NT2/D1 (cell line): ENCODE results near the gene DLK1.

ENCODE experiments used
- DNase-seq: peaks from one replicate; pipeline ENCODE4 v3.0.0-alpha.2; 2011; ENCODE audit warnings: low read depth, low spot score
- H3K27me3 ChIP-seq: 2 replicates; pipeline ENCODE4 v1.6.0; 2011; ENCODE audit warnings: mild to moderate bottlenecking; ENCODE audit not compliant: insufficient read length, insufficient read depth
- H3K36me3 ChIP-seq: 2 replicates; pipeline ENCODE4 v1.6.1; 2011; ENCODE audit warnings: mild to moderate bottlenecking, low read length, mixed read lengths; ENCODE audit not compliant: insufficient read depth, insufficient read length
- H3K4me1 ChIP-seq: 2 replicates; pipeline ENCODE4 v1.5.1; 2011; ENCODE audit not compliant: insufficient read depth, insufficient read length
- H3K4me3 ChIP-seq: 2 replicates; pipeline ENCODE4 v1.5.1; 2011; ENCODE audit warnings: low read depth; ENCODE audit not compliant: insufficient read length
- H3K9ac ChIP-seq: 2 replicates; pipeline ENCODE4 v1.6.0; 2011; ENCODE audit warnings: low read depth; ENCODE audit not compliant: insufficient read length
- H3K9me3 ChIP-seq: 2 replicates; pipeline ENCODE4 v1.5.1; 2011; ENCODE audit warnings: mild to moderate bottlenecking, low read length; ENCODE audit not compliant: insufficient read depth
- SUZ12 ChIP-seq: IDR thresholded peaks from 2 replicates; pipeline ENCODE4 v1.6.1; 2011; ENCODE audit not compliant: insufficient read length, insufficient read depth; ENCODE audit errors: extremely low read depth
- YY1 ChIP-seq: IDR thresholded peaks from 2 replicates; pipeline ENCODE4 v1.6.1; 2011; ENCODE audit not compliant: insufficient read length, insufficient read depth
- ZNF274 ChIP-seq: IDR thresholded peaks from 2 replicates; pipeline ENCODE4 v1.6.1; 2011; ENCODE audit warnings: mild to moderate bottlenecking, low read depth, low read length

The DLK1 gene

DNA sequence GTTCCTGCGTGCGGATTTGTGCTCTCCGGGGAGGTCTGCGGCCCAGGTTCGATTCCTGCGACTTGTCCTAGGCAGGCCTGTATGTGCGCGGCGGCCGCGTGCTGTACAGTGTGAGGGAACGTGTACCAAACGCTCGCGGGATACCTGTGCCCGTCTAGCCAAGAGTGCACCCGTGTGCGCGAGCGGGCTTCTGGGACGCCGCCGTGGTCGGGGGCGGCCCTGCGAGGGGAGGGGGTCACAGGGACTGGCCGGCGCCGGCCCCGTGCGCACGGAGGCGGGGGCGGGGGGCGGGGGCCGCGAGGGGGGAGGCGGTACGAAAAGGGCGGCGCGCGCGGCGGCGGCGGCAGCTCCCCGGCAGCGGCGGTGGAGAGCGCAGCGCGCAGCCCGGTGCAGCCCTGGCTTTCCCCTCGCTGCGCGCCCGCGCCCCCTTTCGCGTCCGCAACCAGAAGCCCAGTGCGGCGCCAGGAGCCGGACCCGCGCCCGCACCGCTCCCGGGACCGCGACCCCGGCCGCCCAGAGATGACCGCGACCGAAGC is at the start of gene DLK1:
DLK1 (plus strand) TSS at position 343 of the 536 bp plus-strand sequence; CDS start at position 520, 177 bp downstream.
- no peaks in the 10 kb centered on the region for H3K9me3 ChIP-seq
- H3K9ac ChIP-seq: peak within 1 kb of the TSS; percentile 68
- no peaks in the 10 kb centered on the region for H3K36me3 ChIP-seq
- peaks cover 32% of the 10 kb centered on the region for H3K27me3 ChIP-seq
- no peak for DNase-seq
- TF ChIP-seq SUZ12: no peak
- TF ChIP-seq YY1: no peak
- no peak for TF ChIP-seq ZNF274
- peaks cover 22% of the 10 kb centered on the region for H3K4me1 ChIP-seq
- peak within 1 kb of the TSS; percentile 46 for H3K4me3 ChIP-seq

DNA sequence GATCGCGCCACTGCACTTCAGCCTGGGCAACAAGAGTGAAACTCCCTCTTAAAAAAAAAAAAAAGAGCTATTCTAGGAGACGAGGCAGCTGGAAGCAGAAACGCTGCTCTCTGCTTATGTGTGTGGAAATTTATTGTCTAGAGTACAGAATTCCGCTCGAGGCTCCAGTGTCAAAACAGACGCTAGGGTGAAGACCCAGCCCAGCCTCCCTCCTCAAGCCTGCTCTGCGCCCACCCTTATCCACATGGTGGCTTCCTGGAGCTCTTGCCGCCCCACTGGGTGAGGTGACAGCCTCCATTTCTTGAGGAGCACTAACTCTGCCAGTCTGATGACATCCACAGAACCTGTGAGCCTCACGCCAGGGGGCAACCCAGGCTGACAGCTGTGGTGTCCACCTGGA is 49.5 kb upstream of the DLK1 start:
- peaks cover under 1% of the 10 kb centered on the region for H3K27me3 ChIP-seq
- no peak overlapping the region for H3K4me3 ChIP-seq

DNA sequence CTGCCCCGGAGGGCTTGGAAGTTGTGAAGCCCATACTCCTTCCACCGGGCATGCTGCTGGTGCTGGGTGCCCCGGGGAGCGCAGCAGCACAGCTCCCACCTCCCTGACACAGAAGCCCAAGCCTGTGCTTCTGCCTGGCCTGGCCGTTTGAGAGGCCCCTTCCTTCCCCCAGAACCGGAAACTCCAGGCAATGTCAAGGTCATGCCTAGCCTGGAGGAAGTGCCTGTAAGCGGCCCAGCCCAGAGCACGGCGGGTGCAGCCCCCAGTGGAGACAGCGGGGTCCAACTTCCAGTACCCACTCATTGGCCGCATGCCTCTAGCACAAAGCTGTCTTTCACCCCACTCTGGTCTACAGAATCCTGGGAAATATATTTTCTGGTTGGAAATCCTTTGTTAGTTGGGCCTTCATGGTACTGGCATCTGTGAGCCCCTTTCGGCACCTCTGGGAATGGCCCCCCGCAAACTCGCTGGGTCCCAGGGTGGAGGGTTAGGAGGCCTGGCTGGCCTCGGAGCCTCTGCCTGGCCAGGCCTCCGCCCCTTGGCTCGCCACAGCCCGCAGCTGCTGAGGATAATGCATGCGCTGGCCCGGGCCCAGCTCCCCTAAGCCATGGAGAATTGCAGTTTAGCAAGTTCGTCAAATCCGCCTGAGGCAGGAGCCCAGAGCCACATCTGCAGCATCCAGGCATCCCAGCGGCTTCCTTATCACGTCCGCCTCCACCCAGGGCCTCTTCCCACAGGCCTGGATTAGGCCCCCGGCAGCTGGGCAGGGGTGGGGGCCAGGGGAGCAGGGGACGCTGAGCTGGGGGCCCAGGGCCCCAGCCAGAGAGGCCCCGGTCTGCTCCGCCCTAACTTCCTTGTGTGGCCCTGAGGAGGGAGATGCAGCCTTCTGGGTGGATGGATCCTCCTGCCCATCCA is 48.9 kb upstream of the DLK1 start:
- Histone ChIP-seq H3K4me1 (peaks cover 6% of the 10 kb centered on the region), H3K9me3 (no peaks in the 10 kb centered on the region), H3K9ac (peak overlapping the region; percentile 56), H3K4me3 (no peak overlapping the region), H3K36me3 (no peaks in the 10 kb centered on the region), H3K27me3 (no peaks in the 10 kb centered on the region)
- no peak for TF ChIP-seq ZNF274
- no peak for TF ChIP-seq YY1
- no peak for TF ChIP-seq SUZ12
- DNase-seq: no peak

More for the DNA sequence above, 49.5 kb upstream of the DLK1 start:
- Histone ChIP-seq H3K9ac (peak overlapping the region; percentile 56), H3K9me3 (no peaks in the 10 kb centered on the region), H3K4me1 (peaks cover 6% of the 10 kb centered on the region), H3K36me3 (no peaks in the 10 kb centered on the region)
- TF ChIP-seq SUZ12: no peak
- TF ChIP-seq YY1: no peak
- TF ChIP-seq ZNF274: no peak
- no peak for DNase-seq

DNA sequence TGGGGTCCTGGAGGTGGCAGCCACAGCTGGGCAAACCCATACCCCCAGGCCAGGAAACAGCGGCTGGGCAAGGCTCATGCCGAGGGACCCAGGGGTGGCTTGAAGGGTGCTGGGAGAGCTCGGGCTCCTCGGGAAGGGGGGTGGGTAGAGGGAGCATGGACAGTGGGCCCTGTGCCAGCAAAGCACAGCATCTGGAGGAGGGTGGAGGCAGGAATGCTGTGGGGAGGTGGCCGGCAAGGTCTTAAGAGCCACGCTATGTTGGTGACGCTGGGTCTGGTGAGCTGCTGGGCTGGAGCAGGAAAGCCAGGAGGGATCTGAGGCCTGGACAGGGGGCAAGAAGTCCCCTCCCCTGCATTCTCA is 48.2 kb upstream of the DLK1 start:
- H3K27me3 ChIP-seq: no peaks in the 10 kb centered on the region
- no peak for TF ChIP-seq SUZ12
- no peak for TF ChIP-seq ZNF274
- TF ChIP-seq YY1: no peak
- H3K4me3 ChIP-seq: no peak overlapping the region
- no peaks in the 10 kb centered on the region for H3K9me3 ChIP-seq
- no peaks in the 10 kb centered on the region for H3K36me3 ChIP-seq
- H3K9ac ChIP-seq: no peak overlapping the region
- H3K4me1 ChIP-seq: peaks cover 6% of the 10 kb centered on the region
- DNase-seq: no peak

DNA sequence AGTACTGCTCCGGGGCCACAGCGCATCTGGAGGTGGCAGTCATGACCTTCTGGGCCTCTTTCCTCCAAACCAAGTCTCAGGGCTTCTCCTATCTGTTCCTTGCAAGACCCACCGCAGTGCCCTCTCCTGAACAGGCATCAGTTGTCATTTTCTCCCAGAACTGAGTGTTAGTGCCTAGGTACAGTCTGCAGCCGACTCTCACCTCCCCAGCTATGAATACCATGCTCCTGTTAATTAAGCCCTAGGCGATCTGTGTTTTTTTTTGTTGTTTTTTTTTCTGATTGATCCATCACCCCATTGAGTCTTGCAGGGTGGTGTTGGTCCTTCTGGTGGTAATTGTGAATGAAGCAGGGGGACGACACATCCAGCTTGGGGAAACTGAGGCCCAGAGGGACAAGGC is 47.5 kb upstream of the DLK1 start:
- no peak for DNase-seq
- Histone ChIP-seq H3K9me3 (no peaks in the 10 kb centered on the region), H3K9ac (no peak overlapping the region), H3K4me3 (no peak overlapping the region), H3K4me1 (peaks cover 6% of the 10 kb centered on the region), H3K27me3 (no peaks in the 10 kb centered on the region), H3K36me3 (no peaks in the 10 kb centered on the region)
- TF ChIP-seq YY1: no peak
- TF ChIP-seq SUZ12: no peak
- no peak for TF ChIP-seq ZNF274

DNA sequence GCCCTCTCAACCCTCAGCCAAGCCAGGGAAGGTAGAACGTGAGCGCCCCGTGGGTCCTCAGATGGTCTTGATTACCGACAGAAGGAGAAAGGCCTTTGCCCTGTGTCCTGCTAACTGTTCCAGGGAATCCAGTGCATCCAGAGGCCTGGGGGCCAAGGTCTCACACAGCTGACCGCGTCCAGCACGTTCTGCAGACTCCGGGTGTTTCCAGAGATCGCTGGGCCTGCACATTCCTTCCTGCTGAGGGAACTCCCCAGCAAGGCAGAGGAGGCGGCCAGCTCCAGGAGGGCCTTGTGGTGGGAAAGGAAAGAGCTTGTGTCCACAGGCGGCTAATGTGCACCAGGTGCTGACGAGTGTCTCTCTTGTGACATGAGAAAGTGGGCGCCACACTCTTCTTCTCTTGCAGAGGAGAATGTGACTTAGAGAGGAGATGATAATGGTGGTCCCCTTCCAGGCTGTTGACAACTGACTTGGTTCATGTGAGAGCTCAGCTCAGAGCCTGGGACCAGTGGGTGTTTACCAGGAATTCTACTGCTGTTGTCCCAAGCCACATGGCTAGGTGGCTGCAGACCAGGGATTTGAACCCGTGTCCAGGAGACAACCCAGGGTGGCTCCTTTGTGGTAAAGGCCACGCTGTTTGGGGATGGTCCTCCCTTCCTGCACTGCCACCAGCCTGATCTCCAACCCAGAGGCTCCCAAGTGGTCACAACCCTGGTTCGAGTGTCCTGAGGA is 46.8 kb upstream of the DLK1 start:
- Histone ChIP-seq H3K4me3 (no peak overlapping the region), H3K4me1 (peaks cover 6% of the 10 kb centered on the region), H3K27me3 (no peaks in the 10 kb centered on the region), H3K9me3 (no peaks in the 10 kb centered on the region), H3K9ac (no peak overlapping the region), H3K36me3 (no peaks in the 10 kb centered on the region)
- DNase-seq: no peak
- TF ChIP-seq YY1: no peak
- TF ChIP-seq ZNF274: no peak
- TF ChIP-seq SUZ12: no peak
